ENCODE data around the gene MRPS12.
"Not testable (repeated sequence)": the region's sequence is repeated elsewhere in the genome, so short reads cannot be mapped to it uniquely, and the experiment has no call there.

Gene MRPS12

GRCh38 chr19:38939957-38940356 lies 9.2 kb downstream of the MRPS12 start:
- DNase-seq (ENCODE audit: low read depth in 2 of 2): no peak

- not testable (repeated sequence) for DNase-seq (ENCODE audit: low read depth in 2 of 2)
Observed at GRCh38 chr19:38941466-38941865, 10.7 kb downstream of the MRPS12 start.

- no peak for DNase-seq (ENCODE audit: low read depth in 2 of 2)
Observed at GRCh38 chr19:38941979-38942378, 11.2 kb downstream of the MRPS12 start.

- no peak for DNase-seq (ENCODE audit: low read depth in 2 of 2)
Observed at GRCh38 chr19:38942471-38943181, 11.9 kb downstream of the MRPS12 start.

- no peak for DNase-seq (ENCODE audit: low read depth in 2 of 2)
Observed at GRCh38 chr19:38944981-38945506, 14.3 kb downstream of the MRPS12 start.

GRCh38 chr19:38945562-38946228 lies 15.0 kb downstream of the MRPS12 start:
- DNase-seq (ENCODE audit: low read depth in 2 of 2): no peak

GRCh38 chr19:38946229-38947010 lies 15.7 kb downstream of the MRPS12 start:
- DNase-seq (ENCODE audit: low read depth in 2 of 2): no peak

- peak; percentile 50 to 63 for DNase-seq (ENCODE audit: low read depth in 2 of 2)
Observed at GRCh38 chr19:38949580-38950367, 19.0 kb downstream of the MRPS12 start.

GRCh38 chr19:38951187-38951586 lies 20.4 kb downstream of the MRPS12 start:
- DNase-seq (ENCODE audit: low read depth in 2 of 2): no peak

- DNase-seq (ENCODE audit: low read depth in 2 of 2): no peak
Observed at GRCh38 chr19:38952395-38953165, 21.8 kb downstream of the MRPS12 start.

- DNase-seq (ENCODE audit: low read depth in 2 of 2): no peak
Observed at GRCh38 chr19:38953677-38954076, 22.9 kb downstream of the MRPS12 start.

- no peak for DNase-seq (ENCODE audit: low read depth in 2 of 2)
Observed at GRCh38 chr19:38956264-38956663, 25.5 kb downstream of the MRPS12 start.

GRCh38 chr19:38958301-38958700 lies 27.6 kb downstream of the MRPS12 start:
- DNase-seq (ENCODE audit: low read depth in 2 of 2): no peak

GRCh38 chr19:38959618-38960017 lies 28.9 kb downstream of the MRPS12 start:
- no peak for DNase-seq (ENCODE audit: low read depth in 2 of 2)

GRCh38 chr19:38964738-38965137 lies 34.0 kb downstream of the MRPS12 start:
- DNase-seq (ENCODE audit: low read depth in 2 of 2): no peak

GRCh38 chr19:38966149-38966548 lies 35.4 kb downstream of the MRPS12 start:
- DNase-seq (ENCODE audit: low read depth in 2 of 2): not testable (repeated sequence)

GRCh38 chr19:38970664-38971532 lies 40.2 kb downstream of the MRPS12 start:
- DNase-seq (ENCODE audit: low read depth in 2 of 2): no peak

GRCh38 chr19:38971672-38972071 lies 40.9 kb downstream of the MRPS12 start:
- DNase-seq (ENCODE audit: low read depth in 2 of 2): no peak

GRCh38 chr19:38974624-38975213 lies 44.0 kb downstream of the MRPS12 start:
- DNase-seq (ENCODE audit: low read depth in 2 of 2): no peak

Data from stimulated activated CD4-positive, alpha-beta T cell treated with anti-CD3 and anti-CD28 coated beads, Interleukin-1b, Interleukin-23, amount 100 ng/mL, for 1 hour (primary cell).